Measurements from ENCODE around the gene TTLL8. TPM values are rescaled to one million over a fixed set of nuclear protein-coding genes. Genes with fewer than 3 reads are reported as not detected.

TTLL8 gene
- total RNA-seq, 2 donors from 2014 or later, result 0.20 TPM; not detected in 1

GRCh38 chr22:50098052-50098451 lies 40.0 kb upstream of the TTLL8 start:
- 100% methylated on average over 3 of the region's 3 CpGs; no CpG with 5 or more reads in 1 of the 2 experiments for WGBS, 2 experiments (ENCODE audit: insufficient coverage in 1 of 2, insufficient read length in 1 of 2)
- TF ChIP-seq CTCF (conservative IDR thresholded peaks at IDR 0.05), result no peak
- Histone ChIP-seq H3K9ac (ENCODE audit: extremely low read depth, low read length, poor library complexity, severe bottlenecking) (no peak overlapping the region), H3K9me3 (ENCODE audit: control insufficient read depth, low read length) (no peaks in the 10 kb centered on the region), H3K4me1 (ENCODE audit: control insufficient read depth, insufficient read depth, low read length) (no peaks in the 10 kb centered on the region), H3K27me3 (ENCODE audit: control insufficient read depth, insufficient read depth, low read length, poor library complexity, severe bottlenecking) (peaks cover 7% of the 10 kb centered on the region), H3K27ac (ENCODE audit: low read depth, low read length) (no peak overlapping the region), H3K36me3 (ENCODE audit: control insufficient read depth, insufficient read depth, low read length) (no peaks in the 10 kb centered on the region), H3K4me3 (ENCODE audit: low read length) (no peak overlapping the region)
- no peak for DNase-seq
- H3K27ac Mint-ChIP-seq, result no peak overlapping the region
- no peaks in the 10 kb centered on the region for H3K4me1 Mint-ChIP-seq
- no peaks in the 10 kb centered on the region for H3K36me3 Mint-ChIP-seq (ENCODE audit: low read depth)
- no peaks in the 10 kb centered on the region for H3K27me3 Mint-ChIP-seq (ENCODE audit: insufficient read depth)
- H3K9me3 Mint-ChIP-seq, result no peaks in the 10 kb centered on the region
- H3K4me3 Mint-ChIP-seq, result no peak overlapping the region

GRCh38 chr22:50092342-50092741 lies 34.2 kb upstream of the TTLL8 start:
- Mint-ChIP-seq H3K36me3 (ENCODE audit: low read depth) (no peaks in the 10 kb centered on the region), H3K4me3 (no peak overlapping the region), H3K27me3 (ENCODE audit: insufficient read depth) (peaks cover 30% of the 10 kb centered on the region), H3K4me1 (no peaks in the 10 kb centered on the region), H3K27ac (no peak overlapping the region), H3K9me3 (peaks cover 17% of the 10 kb centered on the region)
- no peak overlapping the region for H3K4me3 ChIP-seq (ENCODE audit: low read length)
- peaks cover 7% of the 10 kb centered on the region for H3K27me3 ChIP-seq (ENCODE audit: control insufficient read depth, insufficient read depth, low read length, poor library complexity, severe bottlenecking)
- no peak overlapping the region for H3K27ac ChIP-seq (ENCODE audit: low read depth, low read length)
- H3K4me1 ChIP-seq (ENCODE audit: control insufficient read depth, insufficient read depth, low read length), result no peaks in the 10 kb centered on the region
- H3K36me3 ChIP-seq (ENCODE audit: control insufficient read depth, insufficient read depth, low read length), result no peaks in the 10 kb centered on the region
- 92% methylated on average over 5 of the region's 5 CpGs for WGBS, 2 experiments (ENCODE audit: insufficient coverage in 1 of 2, insufficient read length in 1 of 2)
- H3K9ac ChIP-seq (ENCODE audit: extremely low read depth, low read length, poor library complexity, severe bottlenecking), result no peak overlapping the region
- no peak for DNase-seq
- no peaks in the 10 kb centered on the region for H3K9me3 ChIP-seq (ENCODE audit: control insufficient read depth, low read length)
- no peak for TF ChIP-seq CTCF (conservative IDR thresholded peaks at IDR 0.05)

- Mint-ChIP-seq H3K9me3 (peaks cover 17% of the 10 kb centered on the region), H3K4me3 (no peak overlapping the region), H3K27ac (no peak overlapping the region), H3K36me3 (ENCODE audit: low read depth) (no peaks in the 10 kb centered on the region), H3K4me1 (no peaks in the 10 kb centered on the region), H3K27me3 (ENCODE audit: insufficient read depth) (peaks cover 33% of the 10 kb centered on the region)
- Histone ChIP-seq H3K4me1 (ENCODE audit: control insufficient read depth, insufficient read depth, low read length) (no peaks in the 10 kb centered on the region), H3K27ac (ENCODE audit: low read depth, low read length) (no peak overlapping the region), H3K9me3 (ENCODE audit: control insufficient read depth, low read length) (no peaks in the 10 kb centered on the region), H3K4me3 (ENCODE audit: low read length) (no peak overlapping the region), H3K27me3 (ENCODE audit: control insufficient read depth, insufficient read depth, low read length, poor library complexity, severe bottlenecking) (peaks cover 7% of the 10 kb centered on the region), H3K9ac (ENCODE audit: extremely low read depth, low read length, poor library complexity, severe bottlenecking) (no peak overlapping the region), H3K36me3 (ENCODE audit: control insufficient read depth, insufficient read depth, low read length) (no peaks in the 10 kb centered on the region)
- DNase-seq, result no peak
- TF ChIP-seq CTCF (conservative IDR thresholded peaks at IDR 0.05), result no peak
- 91 to 94% methylated on average over 25 to 29 of the region's 29 CpGs for WGBS, 2 experiments (ENCODE audit: insufficient coverage in 1 of 2, insufficient read length in 1 of 2)
Measured at GRCh38 chr22:50091092-50091768, 33.1 kb upstream of the TTLL8 start.

Measured in endodermal cell (in vitro differentiated cells).